ENCODE results near the gene TBC1D4. TPM values are rescaled to one million over a fixed set of nuclear protein-coding genes. Genes with fewer than 3 reads are reported as not detected.

The TBC1D4 gene, protein sequence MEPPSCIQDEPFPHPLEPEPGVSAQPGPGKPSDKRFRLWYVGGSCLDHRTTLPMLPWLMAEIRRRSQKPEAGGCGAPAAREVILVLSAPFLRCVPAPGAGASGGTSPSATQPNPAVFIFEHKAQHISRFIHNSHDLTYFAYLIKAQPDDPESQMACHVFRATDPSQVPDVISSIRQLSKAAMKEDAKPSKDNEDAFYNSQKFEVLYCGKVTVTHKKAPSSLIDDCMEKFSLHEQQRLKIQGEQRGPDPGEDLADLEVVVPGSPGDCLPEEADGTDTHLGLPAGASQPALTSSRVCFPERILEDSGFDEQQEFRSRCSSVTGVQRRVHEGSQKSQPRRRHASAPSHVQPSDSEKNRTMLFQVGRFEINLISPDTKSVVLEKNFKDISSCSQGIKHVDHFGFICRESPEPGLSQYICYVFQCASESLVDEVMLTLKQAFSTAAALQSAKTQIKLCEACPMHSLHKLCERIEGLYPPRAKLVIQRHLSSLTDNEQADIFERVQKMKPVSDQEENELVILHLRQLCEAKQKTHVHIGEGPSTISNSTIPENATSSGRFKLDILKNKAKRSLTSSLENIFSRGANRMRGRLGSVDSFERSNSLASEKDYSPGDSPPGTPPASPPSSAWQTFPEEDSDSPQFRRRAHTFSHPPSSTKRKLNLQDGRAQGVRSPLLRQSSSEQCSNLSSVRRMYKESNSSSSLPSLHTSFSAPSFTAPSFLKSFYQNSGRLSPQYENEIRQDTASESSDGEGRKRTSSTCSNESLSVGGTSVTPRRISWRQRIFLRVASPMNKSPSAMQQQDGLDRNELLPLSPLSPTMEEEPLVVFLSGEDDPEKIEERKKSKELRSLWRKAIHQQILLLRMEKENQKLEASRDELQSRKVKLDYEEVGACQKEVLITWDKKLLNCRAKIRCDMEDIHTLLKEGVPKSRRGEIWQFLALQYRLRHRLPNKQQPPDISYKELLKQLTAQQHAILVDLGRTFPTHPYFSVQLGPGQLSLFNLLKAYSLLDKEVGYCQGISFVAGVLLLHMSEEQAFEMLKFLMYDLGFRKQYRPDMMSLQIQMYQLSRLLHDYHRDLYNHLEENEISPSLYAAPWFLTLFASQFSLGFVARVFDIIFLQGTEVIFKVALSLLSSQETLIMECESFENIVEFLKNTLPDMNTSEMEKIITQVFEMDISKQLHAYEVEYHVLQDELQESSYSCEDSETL (N-terminal part only)
- 100 to 1,000 TPM in 1 of 2 donors, 10 to 100 TPM in 1; 64.3 to 162 TPM for total RNA-seq

DNA sequence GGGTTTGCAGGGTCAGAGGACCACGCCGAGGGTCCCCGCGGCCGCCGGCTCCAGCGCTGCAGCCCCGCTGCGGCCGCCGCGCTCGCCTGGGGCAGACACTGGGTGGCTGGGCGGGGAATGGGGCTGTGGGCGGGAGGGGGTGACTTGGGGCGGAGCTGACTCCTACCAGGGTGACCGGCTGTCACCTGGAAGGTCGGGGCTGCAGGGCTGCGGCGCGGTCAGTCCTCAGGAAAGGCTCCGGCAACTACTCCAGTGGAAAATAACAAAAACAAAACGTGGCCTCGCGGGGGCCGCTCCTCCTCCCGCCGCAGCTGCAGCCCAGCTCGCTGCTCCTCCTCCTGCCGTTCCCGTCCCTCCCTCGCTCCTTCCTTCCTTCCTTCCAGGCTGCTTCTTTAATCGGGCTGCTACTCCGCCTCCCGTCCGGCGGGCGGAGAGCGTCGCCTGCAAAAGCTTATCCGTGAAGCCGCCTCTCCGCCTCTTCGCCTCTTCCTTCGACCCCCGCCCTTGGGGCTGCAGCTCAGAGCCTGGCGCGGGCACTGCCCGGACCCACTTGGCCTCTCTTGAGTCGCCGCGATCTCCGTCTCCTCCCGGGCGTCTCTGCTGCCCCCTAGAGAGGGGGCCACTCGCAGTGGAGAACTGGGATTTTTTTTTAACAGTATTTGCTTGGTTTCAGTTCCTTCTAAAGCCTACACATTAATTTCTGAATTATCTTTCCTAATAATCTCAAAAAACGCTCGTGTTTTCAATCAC is at the start of gene TBC1D4:
Gene TBC1D4, minus strand, starts transcription at position 100 of the 750 bp plus-strand sequence. CDS start 402 bp downstream, outside the sequence.
- Histone ChIP-seq H3K4me3 (peak within 1 kb of the TSS; percentile 82 to 88), H3K36me3 (no peaks in the 10 kb centered on the region), H3K4me1 (peaks cover 0 to 19% of the 10 kb centered on the region in 2 donors), H3K9me3 (no peaks in the 10 kb centered on the region), H3K27ac (peak within 1 kb of the TSS; percentile 79 to 95), H3K27me3 (no peaks in the 10 kb centered on the region)
- TF ChIP-seq, protein P1, sequence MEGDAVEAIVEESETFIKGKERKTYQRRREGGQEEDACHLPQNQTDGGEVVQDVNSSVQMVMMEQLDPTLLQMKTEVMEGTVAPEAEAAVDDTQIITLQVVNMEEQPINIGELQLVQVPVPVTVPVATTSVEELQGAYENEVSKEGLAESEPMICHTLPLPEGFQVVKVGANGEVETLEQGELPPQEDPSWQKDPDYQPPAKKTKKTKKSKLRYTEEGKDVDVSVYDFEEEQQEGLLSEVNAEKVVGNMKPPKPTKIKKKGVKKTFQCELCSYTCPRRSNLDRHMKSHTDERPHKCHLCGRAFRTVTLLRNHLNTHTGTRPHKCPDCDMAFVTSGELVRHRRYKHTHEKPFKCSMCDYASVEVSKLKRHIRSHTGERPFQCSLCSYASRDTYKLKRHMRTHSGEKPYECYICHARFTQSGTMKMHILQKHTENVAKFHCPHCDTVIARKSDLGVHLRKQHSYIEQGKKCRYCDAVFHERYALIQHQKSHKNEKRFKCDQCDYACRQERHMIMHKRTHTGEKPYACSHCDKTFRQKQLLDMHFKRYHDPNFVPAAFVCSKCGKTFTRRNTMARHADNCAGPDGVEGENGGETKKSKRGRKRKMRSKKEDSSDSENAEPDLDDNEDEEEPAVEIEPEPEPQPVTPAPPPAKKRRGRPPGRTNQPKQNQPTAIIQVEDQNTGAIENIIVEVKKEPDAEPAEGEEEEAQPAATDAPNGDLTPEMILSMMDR (IDR thresholded peaks at IDR 0.05): peak; percentile 78 to 89
- DNase-seq (ENCODE audit: low spot score): peak; percentile 78

DNA sequence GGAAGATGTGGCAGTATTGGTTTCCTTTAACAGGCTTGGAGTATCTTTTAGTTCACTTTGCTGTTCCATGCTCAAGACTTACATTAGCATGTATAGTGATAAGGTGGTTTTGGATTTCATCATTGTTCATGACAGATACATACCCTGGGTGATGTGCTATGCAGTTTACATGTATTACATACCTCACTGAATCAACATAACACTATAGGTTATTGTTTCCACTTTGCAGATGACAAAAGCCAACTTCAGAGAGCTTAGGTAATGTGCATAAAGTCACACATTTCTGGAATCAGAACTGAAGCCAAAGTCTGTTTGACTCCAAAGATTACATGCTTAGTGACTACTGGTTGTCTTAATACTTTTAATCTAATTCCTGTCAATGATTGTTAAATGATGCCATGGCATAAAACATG is 48.6 kb upstream of the TBC1D4 start:
- Histone ChIP-seq H3K4me1 (no peaks in the 10 kb centered on the region), H3K4me3 (no peak overlapping the region), H3K9me3 (no peaks in the 10 kb centered on the region), H3K27ac (no peak overlapping the region), H3K36me3 (no peaks in the 10 kb centered on the region), H3K27me3 (no peaks in the 10 kb centered on the region)
- no peak for DNase-seq (ENCODE audit: low spot score)
- TF ChIP-seq, protein P1 (IDR thresholded peaks at IDR 0.05): no peak

DNA sequence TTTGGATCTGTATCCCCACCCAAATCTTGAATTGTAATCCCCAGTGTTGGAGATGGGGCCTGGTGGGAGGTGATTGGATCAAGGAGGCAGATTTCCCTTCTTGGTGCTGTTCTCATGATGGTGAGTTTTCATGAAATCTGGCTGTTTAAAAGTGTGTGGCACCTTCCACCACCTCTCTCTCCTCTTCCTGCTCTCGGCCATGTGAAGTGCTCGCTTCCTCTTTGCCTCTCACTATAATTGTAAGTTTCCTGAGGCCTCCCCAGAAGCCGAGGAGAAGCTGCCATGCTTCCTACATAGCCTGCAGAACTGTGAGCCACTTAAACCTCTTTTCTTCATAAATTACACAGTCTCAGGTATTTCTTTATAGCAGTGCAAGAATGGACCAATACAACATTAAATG is 40.0 kb upstream of the TBC1D4 start:
- DNase-seq (ENCODE audit: low spot score): no peak
- Histone ChIP-seq H3K4me1 (no peaks in the 10 kb centered on the region), H3K9me3 (no peaks in the 10 kb centered on the region), H3K27ac (no peak overlapping the region), H3K4me3 (no peak overlapping the region), H3K36me3 (no peaks in the 10 kb centered on the region), H3K27me3 (no peaks in the 10 kb centered on the region)
- TF ChIP-seq, protein P1 (IDR thresholded peaks at IDR 0.05): no peak

DNA sequence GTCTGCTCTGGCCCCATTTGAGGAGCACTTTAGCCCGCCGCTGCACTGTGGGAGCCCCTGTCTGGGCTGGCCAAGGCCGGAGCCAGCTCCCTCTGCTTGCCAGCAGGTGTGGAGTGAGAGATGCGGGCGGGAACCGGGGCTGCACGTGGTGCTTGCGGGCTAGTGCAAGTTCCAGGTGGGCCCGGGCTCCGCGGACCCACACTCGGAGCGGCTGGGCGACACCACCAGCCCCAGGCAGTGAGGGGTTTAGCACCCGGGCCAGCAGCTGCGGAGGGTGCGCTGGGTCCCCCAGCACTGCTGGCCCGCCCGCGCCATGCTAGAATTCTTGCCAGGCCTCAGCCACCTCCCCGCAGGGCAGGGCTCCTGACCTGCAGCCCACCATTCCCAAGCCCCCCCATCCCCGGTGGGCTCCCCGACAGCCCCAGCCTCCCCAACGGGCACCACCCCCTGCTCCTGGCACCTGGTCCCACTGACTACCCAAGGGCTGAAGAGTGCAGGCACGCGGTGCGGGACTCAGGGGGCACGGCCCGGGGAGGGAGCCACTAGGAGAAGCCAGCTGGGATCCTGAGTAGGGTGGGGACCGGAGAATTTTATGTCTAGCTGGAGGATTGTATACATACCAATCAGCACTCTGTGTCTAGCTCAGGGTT is 36.6 kb upstream of the TBC1D4 start:
- Histone ChIP-seq H3K36me3 (no peaks in the 10 kb centered on the region), H3K4me3 (no peak overlapping the region), H3K27me3 (no peaks in the 10 kb centered on the region), H3K9me3 (no peaks in the 10 kb centered on the region), H3K4me1 (no peaks in the 10 kb centered on the region), H3K27ac (no peak overlapping the region)
- TF ChIP-seq, protein P1 (IDR thresholded peaks at IDR 0.05): no peak
- no peak for DNase-seq (ENCODE audit: low spot score)

Data from right atrium auricular region (tissue), 2 donors.